Measurements from ENCODE around the gene CABLES1. TPM values are rescaled to one million over a fixed set of nuclear protein-coding genes. Genes with fewer than 3 reads are reported as not detected.
"Not testable (repeated sequence)": the region's sequence is repeated elsewhere in the genome, so short reads cannot be mapped to it uniquely, and the experiment has no call there.

CABLES1 gene
- total RNA-seq, 1 experiment from 2014 or later: 1.7 TPM

DNA sequence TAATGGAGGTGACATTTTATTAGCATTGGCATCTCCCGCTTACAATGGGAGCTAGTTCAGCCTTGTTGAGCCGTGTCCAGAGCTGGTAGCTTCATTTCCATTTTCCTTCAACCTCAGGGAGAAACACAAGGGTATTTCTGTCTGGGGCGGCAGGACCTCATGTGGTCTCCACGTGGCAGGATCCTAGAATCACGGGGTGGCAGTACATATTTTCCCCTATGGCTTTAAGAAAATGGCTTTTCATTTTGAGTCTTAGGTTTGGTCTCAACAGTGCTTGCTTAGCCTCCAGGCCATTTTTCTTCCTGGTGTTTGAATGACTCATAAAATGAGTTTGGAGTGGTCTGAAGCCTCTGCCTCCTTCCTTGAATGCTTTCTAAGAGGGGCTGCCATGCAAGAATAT is 20.3 kb downstream of the CABLES1 start:
- no peak for DNase-seq (ENCODE audit: low read depth)
- in situ Hi-C loops (cut with HindIII; ENCODE audit: low pct_unique_long_range_greater_than_20kb, low sequenced_read_pairs): no loop called here

DNA sequence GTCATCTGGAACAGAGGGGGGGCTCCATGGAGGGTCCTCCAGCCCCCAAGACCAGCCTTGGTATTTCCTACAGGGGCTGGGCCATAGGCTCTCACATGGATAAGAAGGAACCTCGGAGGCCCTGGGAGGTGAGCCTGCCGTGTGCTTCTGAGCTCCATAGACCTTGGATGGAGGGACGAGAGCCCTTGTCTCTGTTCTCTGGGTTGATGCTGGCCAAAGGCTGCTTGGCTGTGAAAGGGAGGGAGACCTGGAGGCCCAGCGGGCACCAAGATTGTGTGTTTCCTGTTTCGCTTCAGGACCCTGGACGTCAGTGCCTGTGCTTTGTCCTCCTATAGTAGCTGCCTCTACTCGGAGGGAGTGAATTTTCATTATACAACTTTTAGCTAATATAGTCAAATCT is 20.8 kb downstream of the CABLES1 start:
- in situ Hi-C loops (cut with HindIII; ENCODE audit: low pct_unique_long_range_greater_than_20kb, low sequenced_read_pairs): no loop called here
- DNase-seq (ENCODE audit: low read depth): no peak

DNA sequence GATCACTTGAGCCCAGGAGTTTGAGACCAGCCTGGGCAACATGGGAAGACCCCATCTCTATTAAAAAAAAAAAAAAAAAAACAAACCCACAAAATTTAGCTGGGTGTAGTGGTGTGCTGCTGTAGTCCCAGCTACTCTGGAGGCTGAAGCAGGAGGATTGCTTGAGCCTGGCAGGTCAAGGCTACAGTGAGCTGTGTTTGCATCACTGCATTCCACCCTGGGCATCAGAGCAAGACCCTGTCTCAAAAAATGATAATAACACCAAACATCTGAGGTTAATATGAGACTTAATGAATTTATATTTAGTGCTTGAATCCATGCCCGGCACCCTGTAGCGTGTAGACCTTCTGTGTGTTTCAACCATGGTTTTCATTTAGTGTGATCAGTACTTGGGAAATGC is 22.8 kb downstream of the CABLES1 start:
- in situ Hi-C loops (cut with HindIII; ENCODE audit: low pct_unique_long_range_greater_than_20kb, low sequenced_read_pairs): no loop called here
- no peak for DNase-seq (ENCODE audit: low read depth)

DNA sequence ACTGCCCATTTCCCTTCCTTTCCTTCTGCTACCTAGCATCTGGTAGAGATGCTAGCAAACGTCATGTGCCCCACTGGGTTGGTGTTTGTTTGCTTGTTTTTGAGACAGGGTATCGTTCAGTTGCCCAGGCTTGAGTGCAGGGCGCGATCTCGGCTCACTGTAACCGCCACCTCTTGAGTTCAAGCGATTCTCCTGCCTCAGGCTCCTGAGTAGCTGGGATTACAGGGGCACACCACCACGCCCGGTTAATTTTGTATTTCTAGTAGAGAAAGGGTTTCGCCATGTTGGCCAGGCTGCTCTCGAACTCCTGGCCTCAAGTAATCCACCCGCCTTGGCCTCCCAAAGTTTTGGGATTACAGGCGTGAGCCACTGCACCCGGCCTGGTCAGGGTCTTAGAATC is 23.6 kb downstream of the CABLES1 start:
- in situ Hi-C loops (cut with HindIII; ENCODE audit: low pct_unique_long_range_greater_than_20kb, low sequenced_read_pairs); DNase-seq (ENCODE audit: low read depth): not testable (repeated sequence)

DNA sequence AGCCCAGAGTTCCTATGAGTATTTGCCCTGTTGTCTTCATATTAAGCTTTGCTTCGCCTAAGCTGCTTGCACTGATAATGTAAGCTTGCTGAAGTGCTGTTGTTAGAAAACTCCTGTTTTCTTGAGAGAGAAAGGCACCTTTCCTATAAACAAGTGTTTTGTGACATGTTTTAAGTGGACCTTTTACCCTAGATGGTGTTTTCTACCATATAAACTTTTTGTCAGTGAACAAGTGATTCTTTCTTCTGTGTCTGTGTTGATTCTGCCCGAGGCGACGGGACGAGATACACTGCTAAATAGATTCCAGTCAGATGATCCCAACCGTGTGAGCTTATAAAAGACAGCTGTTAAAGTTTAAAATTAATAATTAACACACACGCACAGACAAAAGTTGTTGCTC is 24.1 kb downstream of the CABLES1 start:
- in situ Hi-C loops (cut with HindIII; ENCODE audit: low pct_unique_long_range_greater_than_20kb, low sequenced_read_pairs): no loop called here
- DNase-seq (ENCODE audit: low read depth): peak; percentile 64

DNA sequence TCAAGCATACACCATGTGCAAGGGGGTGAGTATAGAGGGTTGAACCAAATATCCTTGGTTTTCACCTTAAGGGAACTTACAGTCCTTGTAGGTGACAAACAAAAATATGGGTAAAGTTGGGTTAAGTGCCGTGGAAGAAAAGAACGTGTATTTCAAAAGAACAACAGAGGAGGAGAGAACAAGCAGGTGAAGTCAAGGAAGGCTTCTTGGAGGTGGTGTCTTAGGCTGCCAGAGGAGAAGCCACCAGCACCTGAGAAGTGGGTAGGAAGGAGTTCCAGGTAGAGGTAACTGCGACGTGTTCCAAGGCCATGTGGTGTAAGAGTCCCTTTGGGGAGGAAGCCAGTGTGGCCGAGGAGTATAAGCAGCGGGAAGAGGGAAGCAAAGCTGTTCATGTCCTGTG is 27.2 kb downstream of the CABLES1 start:
- DNase-seq (ENCODE audit: low read depth): no peak
- in situ Hi-C loops (cut with HindIII; ENCODE audit: low pct_unique_long_range_greater_than_20kb, low sequenced_read_pairs): no loop called here

DNA sequence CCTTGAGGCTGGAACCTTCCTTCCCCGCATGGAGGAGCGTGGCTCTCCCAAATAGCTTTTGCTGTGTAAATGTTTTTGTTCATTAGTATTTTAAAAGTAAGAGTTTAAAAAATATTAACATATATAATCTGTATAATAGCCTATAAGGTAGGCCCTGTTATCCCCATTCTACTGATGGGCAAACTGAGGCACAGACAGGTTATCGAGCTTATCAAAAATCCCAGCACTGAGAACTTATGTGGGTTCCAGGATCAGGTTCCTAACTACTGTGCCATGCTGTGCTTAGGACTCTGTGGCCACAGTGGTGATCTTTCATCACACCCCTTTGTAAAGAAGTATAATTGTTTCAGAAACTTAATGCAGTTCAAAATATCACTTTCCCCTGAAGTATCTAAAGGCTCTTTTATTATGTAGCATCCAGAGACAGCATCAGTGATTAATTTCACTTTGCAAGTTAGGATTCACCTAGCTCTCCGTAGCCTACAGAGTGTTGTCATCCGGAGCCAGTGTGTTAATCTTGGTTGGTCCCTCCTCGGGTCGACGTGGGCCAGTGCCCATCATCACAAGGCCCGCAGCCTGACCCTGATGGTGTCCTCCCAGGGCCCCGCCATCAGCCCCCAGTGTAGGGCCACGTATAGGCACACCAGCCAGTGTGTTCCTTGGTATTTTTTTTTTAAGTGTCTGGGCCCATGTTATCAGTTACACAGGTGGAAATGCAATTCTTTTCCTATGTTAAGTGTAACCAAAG is 28.7 kb downstream of the CABLES1 start:
- in situ Hi-C loops (cut with HindIII; ENCODE audit: low pct_unique_long_range_greater_than_20kb, low sequenced_read_pairs): no loop called here
- no peak for DNase-seq (ENCODE audit: low read depth)

DNA sequence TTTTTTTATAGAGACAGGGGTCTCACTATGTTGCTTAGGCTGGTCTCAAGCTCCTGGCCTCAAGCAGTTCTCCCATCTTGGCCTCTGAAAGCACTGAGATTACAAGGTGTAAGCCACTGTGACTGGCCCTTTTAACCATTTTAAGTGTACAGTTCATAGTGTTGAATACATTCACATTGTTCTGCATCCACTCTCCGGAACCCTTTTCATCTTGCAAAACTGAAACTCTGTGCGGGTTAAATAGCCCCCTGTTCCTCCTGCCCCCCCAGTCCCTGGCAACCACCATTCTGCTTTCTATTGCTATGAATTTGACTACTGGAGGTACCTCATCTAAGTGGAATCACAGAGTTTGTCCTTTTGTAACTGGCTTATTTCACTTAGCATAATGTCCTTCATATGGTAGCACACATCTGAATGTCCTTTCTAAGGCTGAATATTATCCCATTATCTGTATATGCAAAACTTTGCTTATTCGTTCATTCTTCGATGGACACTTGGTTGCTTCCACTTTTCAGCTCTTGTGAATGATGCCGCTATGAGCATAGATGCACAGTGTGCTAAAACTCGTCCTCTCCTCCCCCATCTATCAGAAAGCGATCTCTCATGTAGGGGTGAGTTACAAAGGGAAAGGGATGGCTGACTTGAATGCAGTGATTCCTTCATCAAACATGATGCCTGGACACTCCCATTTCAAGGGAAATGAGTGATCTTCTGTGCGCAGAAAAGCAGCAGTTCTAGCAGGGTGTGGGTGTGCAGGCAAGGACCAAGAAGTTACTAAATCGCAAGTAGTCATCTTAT is 30.2 kb downstream of the CABLES1 start:
- DNase-seq (ENCODE audit: low read depth): no peak
- in situ Hi-C loops (cut with HindIII; ENCODE audit: low pct_unique_long_range_greater_than_20kb, low sequenced_read_pairs): no loop called here

DNA sequence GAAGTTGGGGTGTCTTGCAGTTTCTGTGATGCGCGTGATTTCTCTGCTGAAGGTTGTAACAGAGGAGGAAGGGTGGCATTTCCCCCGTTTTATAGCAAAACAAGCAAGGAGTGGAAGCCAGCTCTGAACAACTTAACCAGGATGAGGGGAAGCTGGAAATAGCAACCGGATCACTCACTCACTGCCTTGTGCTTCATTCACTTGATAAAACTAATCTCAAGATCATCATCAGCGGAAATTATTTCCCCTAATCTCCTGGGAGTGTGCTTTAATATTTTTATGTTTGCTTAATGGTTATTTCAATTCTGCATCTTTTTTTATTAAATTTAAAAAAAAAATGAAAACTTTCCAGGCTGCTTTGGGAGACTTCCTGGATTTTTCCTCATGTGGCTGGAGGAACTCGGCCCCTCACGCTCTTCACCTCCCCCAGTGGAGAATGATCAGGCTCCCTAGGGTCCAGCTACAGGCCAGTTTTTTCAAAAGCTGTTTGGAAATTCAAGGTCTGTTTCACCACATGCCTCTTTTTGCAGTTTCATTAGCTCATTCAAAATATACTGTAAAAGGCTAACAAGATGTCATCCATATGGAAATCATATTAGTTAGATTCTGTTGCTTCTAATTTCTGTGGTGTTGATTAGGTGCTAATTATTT is 31.7 kb downstream of the CABLES1 start:
- in situ Hi-C loops (cut with HindIII; ENCODE audit: low pct_unique_long_range_greater_than_20kb, low sequenced_read_pairs): no loop called here
- no peak for DNase-seq (ENCODE audit: low read depth)

DNA sequence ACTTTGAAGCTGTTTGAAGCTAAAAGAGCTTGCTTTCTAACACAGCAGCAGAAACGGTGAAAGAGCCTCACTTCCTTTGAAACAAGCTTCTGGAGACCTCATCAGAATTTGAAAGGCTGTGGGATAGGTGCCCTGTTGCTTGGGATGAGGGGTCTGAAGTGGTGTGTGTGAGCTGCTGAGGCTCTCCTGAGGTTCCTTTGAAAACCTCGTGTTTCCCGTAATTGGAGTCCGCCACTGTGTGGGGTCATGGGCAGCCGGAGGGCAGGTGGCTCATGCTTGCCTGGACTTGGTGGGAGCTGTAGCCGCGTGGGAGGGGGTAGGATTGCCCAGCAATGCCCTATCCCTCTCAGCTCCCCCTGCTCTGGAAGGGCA is 34.4 kb downstream of the CABLES1 start:
- in situ Hi-C loops (cut with HindIII; ENCODE audit: low pct_unique_long_range_greater_than_20kb, low sequenced_read_pairs): no loop called here
- DNase-seq (ENCODE audit: low read depth): no peak

DNA sequence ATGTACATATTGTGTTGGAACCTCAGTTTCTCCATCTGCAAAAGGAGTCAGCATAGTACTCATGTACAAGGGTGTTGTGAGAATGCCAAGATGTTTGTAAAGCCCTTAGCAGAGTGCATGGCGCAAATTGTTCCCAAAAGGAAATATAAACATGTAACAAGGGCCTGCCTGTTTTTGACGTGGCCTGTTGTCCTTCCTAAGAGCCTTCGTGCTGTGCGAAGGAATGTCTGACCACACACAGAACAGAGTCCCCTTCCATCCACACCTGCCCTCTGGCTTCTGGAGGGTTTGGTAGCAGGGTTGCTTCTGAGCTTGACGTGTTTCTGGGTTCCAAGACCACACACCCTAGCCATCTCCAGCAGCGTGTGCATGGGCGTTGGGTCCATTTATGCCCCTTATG is 34.9 kb downstream of the CABLES1 start:
- DNase-seq (ENCODE audit: low read depth): no peak
- in situ Hi-C loops (cut with HindIII; ENCODE audit: low pct_unique_long_range_greater_than_20kb, low sequenced_read_pairs): no loop called here

DNA sequence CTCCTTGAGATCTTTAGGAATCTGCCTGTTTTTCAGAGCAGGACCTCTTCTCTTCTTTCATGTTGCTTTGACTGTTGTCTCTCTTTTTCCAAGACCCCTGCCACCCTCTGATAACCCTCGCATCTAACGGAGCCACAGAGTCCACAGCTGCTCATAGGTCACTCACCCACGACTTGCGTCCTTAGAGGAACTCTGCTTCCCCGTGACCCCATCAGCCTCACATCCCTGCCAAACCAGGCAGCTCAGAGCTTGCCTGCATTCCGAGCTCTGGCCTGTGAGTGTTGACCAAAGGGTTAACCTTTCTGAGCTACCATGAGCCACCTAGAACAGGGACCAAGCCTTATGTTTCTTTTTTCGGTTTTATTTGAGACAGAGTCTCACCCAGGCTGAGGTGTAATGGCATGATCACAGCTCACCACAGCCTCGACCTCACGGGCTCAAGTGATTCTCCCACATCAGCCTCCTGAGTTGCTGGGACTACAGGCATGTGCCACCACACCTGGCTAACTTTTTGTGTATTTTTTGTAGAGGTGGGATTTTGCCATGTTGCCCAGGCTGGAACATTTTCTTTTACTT is 36.4 kb downstream of the CABLES1 start:
- no peak for DNase-seq (ENCODE audit: low read depth)
- in situ Hi-C loops (cut with HindIII; ENCODE audit: low pct_unique_long_range_greater_than_20kb, low sequenced_read_pairs): no loop called here

DNA sequence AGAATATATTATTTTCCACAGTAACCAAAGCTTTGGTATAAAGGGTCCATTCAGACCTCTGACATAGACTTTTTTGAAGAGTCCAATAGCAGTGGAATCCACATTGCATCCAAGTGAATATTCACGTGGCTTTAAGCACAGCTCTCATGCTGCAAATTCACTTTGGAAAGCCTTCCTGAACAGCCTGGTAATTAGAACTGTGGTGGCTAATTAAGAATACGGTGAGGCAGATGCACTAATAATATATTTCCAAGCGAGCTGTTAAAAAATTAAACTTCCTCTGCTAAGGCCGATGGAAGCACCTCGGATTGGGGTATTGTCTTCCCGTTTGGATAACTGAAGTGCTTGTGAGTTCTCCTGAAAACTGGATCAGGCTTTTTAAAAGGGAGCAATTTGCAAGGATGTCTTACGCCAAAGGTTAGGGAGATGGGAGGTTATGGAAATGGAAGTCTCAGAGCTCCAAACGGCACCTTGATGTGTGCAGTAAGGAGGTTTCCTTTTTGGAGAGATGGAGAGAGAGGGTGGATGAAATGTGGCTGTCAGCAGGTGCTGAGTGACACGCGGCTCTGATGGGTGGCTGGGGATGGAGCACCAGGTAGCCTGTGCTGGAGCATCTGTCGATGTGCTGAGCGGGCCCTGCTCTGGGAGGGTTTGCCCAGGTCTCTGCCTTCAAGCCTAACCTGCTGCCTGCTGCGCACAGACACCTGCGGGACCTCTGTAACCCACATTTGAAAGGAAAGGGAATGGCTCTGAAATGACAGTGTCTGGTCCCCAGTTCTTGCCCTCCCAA is 37.5 kb downstream of the CABLES1 start:
- no peak for DNase-seq (ENCODE audit: low read depth)
- in situ Hi-C loops (cut with HindIII; ENCODE audit: low pct_unique_long_range_greater_than_20kb, low sequenced_read_pairs): no loop called here

DNA sequence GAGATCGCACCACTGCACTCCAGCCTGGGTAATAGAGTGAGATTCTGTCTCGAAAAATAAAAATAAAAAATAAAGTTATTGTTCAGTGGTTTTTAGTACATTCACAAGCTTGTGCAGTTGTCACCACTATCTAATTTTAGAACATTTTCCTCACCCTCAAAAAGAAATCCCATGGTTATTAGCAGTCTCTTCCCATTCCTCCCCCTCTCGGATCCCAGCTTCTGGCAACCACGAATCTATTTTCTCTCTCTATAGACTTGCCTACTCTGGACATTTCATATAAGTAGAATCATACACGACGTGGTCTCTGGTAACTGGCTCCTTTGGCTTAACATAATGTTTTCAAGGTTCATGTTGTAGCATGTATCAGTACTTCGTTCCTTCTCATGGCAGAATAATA is 38.6 kb downstream of the CABLES1 start:
- DNase-seq (ENCODE audit: low read depth): no peak
- in situ Hi-C loops (cut with HindIII; ENCODE audit: low pct_unique_long_range_greater_than_20kb, low sequenced_read_pairs): no loop called here

DNA sequence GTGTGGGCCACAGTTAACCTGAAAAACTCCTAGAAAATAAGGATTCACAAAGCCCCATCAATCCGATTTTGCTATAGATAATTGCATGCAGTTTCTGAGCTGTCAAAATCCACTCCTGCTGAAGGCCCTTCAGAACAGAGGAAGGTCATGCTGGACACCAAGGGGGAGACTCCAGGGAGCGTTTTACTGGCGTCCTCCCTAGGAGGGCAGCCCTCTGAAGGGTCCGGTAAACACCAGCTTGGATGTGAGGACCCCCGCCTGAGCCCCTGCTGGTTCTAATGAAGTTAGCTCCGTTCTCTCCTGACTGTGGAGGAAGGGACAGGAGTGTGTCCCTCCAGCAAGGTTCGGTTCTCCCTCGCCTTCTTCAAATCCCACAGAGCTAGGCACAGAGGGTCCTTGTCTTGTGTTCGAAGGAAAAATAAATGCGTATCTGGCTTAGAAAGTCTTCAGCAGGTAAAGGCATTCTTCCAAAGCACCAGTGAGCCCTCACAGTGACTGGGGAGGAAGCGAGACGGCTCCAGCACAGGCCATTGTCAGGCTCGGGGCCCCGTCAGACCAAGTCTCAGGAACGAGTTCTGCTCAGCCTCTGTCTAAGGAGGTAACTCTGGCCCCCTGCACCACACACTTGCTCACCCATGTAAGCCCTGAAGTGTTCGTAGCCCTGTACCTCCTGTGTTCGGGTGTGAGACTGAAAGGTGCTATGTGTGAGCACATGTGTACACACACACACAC is 41.6 kb downstream of the CABLES1 start:
- DNase-seq (ENCODE audit: low read depth): no peak
- in situ Hi-C loops (cut with HindIII; ENCODE audit: low pct_unique_long_range_greater_than_20kb, low sequenced_read_pairs): no loop called here

DNA sequence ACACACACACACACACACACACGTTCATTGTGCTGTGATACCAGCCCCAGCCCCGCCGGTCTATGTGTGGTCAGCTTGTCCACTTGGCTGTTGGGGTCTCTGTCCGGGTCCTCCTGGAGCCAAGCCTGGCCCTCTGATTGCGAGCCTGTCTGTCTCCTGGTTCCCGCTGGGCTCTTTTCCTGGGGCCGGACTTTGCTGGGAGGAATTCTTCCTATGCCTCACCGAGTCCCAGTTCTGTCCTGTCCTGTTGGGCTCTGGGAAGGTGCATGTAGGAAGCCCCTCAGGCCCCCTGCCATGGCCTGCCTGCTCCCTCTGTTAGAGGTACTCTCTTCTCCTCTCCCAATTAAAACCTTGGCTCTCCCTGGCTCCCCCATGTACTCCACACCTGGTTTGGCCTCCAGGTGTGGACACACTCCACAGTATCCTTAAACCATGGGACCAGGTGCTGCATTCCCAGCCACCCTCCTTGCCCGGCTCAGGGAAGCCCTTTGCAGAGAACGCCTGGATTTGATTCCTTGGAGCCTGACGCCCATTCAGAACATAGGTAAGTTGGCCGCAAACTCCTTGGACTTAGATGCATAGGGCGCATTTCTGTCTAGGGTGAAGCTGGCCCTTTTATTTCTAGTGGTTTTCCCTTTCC is 42.3 kb downstream of the CABLES1 start:
- in situ Hi-C loops (cut with HindIII; ENCODE audit: low pct_unique_long_range_greater_than_20kb, low sequenced_read_pairs): no loop called here
- no peak for DNase-seq (ENCODE audit: low read depth)

DNA sequence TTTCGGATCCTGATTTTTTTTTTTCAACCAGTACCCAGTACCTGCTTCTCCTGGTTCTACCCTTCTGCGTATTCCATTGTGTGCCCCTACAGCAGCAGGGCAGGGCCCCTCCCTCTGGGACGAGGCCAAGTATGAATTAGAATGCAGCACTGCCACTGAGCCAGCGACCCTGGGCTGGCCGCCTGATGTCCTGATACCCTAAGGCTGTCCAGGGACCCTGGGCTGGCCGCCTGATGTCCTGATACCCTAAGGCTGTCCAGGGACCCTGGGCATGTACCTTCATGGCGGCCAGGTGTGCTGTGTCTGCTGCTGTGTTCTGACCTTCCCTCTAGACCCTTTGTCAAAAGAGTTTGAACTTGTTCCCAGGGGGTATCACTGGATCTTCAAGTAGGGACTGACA is 42.9 kb downstream of the CABLES1 start:
- in situ Hi-C loops (cut with HindIII; ENCODE audit: low pct_unique_long_range_greater_than_20kb, low sequenced_read_pairs): no loop called here
- no peak for DNase-seq (ENCODE audit: low read depth)
